GM12801 (cell line): ENCODE measurements around the gene ARX.

Experiments
- TF ChIP-seq, protein P1 (sequence below): IDR thresholded peaks from one replicate; pipeline ENCODE4 v1.5.1; 2011; ENCODE audit warnings: control low read depth; ENCODE audit not compliant: insufficient read length; ENCODE audit errors: extremely low read depth

Gene ARX

GRCh38 chrX:25022499-25023325 is 6.9 kb upstream of the ARX start:
- TF ChIP-seq, protein P1, sequence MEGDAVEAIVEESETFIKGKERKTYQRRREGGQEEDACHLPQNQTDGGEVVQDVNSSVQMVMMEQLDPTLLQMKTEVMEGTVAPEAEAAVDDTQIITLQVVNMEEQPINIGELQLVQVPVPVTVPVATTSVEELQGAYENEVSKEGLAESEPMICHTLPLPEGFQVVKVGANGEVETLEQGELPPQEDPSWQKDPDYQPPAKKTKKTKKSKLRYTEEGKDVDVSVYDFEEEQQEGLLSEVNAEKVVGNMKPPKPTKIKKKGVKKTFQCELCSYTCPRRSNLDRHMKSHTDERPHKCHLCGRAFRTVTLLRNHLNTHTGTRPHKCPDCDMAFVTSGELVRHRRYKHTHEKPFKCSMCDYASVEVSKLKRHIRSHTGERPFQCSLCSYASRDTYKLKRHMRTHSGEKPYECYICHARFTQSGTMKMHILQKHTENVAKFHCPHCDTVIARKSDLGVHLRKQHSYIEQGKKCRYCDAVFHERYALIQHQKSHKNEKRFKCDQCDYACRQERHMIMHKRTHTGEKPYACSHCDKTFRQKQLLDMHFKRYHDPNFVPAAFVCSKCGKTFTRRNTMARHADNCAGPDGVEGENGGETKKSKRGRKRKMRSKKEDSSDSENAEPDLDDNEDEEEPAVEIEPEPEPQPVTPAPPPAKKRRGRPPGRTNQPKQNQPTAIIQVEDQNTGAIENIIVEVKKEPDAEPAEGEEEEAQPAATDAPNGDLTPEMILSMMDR = no peak

DNA sequence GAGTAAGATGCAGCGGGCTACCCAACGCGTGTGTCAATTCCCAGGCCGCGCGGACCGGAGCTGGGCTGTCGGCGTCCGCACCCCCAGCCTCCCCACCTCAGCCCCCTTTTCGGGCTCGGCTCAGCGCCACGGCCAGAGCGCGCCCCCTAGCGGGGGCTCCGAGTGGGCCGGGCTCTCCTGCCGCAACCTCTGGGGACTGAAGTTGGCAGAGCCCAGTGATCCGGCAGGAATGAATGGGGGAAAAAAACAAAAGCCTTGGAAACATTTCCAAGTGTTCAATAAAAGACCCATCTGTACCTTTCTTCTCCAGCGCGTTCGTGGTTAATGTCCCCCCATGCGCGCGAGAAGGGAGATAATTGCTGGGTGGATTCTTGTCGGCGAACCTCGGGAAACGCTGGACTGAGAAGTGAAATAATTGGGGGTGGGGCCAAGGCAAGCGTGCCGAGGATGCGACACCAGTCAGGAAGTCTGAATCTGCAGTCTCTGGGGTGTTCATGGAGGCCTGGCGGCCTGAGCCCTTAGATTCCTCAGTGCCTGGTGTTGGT is 5.2 kb upstream of the ARX start:
- TF ChIP-seq, protein P1 = no peak

GRCh38 chrX:25020391-25020904 is 4.7 kb upstream of the ARX start:
- TF ChIP-seq, protein P1 = no peak

- TF ChIP-seq, protein P1 = no peak
These were observed 4.1 kb upstream of the ARX start for GRCh38 chrX:25019707-25020390.

GRCh38 chrX:25018682-25019081 is 2.9 kb upstream of the ARX start:
- TF ChIP-seq, protein P1 = no peak

GRCh38 chrX:25017667-25018247 is 2.0 kb upstream of the ARX start:
- TF ChIP-seq, protein P1 = no peak
